ENCODE measurements around the gene ALPP.
"Not testable (repeated sequence)": the region's sequence is repeated elsewhere in the genome, so short reads cannot be mapped to it uniquely, and the experiment has no call there.

ALPP gene

DNA sequence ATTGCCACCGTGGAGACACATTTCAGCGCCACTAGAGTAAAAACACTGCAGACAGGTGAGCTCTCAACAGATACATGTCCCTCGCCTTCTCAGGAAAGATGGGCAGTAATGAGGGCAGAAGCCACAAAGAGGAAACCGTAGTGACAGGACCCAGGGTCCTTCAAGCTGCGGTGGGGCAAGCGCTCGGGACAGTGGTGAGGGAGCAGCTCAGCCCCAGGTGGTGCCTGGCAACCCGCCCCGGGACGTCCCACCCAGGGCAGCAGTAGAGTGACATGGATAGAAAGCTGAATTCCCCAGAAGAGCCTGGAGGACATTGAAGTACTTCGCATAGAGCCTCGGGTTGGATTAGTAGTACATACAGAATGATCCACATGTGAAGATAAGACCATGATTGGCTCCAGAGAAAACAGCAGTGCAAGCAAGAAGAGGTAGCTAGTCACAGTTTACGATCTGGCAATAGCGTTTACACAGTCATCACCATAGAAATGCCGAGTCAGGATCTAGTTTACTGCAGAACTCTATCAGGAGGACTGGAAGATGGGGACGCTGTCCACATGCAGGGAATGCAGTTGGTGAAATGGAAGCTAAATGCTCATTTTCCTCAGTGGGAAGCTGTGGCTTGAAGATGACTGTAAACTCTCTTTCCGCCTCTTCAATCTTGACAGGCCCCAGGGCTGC, 37.4 kb upstream of the ALPP start:
- DNase-seq: no peak

- DNase-seq: no peak
These were observed 36.8 kb upstream of the ALPP start for GRCh38 chr2:232341739-232342126.

DNA sequence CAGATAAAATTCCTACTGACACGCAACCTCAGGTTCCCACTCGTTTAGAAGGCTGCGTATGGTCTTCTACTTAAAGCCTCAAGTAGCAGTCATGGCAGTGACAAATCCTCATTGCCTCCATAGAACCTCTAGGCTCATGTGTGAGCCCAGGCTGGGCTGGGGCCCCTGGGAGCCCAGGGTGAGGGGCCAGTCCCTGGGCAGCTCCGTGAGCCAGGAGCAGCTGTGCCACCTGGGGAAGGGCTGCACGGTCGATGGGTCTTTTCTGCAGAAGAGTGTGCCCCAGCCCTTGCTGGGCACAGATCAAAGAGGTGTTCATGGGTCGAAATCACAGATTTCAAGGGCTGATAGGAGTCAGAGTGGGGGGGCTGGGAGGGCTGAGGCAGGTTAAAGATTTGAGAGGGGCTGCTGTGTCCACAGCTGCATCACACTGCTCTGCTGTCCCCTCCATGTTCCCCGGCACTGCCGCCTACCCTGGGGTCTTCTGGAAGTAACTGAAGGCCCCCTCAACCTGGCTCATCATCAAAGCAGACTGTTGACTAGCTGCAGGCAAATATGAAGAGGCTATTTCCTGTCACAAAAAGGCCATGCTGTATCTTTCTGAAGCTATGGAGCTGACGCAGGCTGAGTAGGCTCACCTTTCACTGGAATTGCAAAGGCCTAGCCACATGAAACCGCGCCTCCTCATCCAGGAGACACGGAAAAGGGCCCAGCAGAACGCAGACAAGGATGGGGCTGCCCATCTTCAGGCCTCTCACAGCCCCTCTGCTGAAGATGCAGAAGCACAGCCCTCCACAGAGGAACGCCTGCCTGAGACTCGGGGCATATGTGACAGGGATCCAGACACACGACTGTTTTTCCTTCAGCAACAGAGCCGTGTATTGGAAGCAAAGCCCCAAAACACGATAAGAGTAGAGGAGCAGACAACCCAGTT, 35.7 kb upstream of the ALPP start:
- DNase-seq: no peak

DNA sequence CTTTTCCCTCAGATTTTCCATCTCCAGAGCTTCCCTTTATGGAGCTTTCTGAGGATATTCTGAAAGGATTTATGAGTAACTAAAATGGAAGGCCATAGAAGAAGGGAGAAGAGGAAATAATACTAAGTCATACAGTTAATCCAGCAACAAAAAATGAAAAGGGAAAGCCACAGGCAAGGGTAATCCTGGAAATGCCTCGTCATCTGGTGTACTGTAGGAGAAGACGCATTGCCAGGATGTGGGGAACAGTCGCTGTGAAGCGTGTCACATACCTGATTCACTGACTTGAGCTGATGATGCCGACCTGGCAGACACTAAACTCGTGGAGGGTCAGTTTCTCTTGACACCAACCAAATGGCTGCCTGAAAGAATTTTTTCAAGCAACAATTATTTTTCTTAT, 34.7 kb upstream of the ALPP start:
- no peak for DNase-seq

- DNase-seq: no peak
These were observed 33.3 kb upstream of the ALPP start for GRCh38 chr2:232345251-232345650.

GRCh38 chr2:232347369-232347768, 31.2 kb upstream of the ALPP start:
- DNase-seq: no peak

GRCh38 chr2:232348936-232349335, 29.6 kb upstream of the ALPP start:
- no peak for DNase-seq

- DNase-seq: no peak
These were observed 29.0 kb upstream of the ALPP start for GRCh38 chr2:232349546-232349945.

- no peak for DNase-seq
These were observed 28.5 kb upstream of the ALPP start for GRCh38 chr2:232349946-232350635.

DNA sequence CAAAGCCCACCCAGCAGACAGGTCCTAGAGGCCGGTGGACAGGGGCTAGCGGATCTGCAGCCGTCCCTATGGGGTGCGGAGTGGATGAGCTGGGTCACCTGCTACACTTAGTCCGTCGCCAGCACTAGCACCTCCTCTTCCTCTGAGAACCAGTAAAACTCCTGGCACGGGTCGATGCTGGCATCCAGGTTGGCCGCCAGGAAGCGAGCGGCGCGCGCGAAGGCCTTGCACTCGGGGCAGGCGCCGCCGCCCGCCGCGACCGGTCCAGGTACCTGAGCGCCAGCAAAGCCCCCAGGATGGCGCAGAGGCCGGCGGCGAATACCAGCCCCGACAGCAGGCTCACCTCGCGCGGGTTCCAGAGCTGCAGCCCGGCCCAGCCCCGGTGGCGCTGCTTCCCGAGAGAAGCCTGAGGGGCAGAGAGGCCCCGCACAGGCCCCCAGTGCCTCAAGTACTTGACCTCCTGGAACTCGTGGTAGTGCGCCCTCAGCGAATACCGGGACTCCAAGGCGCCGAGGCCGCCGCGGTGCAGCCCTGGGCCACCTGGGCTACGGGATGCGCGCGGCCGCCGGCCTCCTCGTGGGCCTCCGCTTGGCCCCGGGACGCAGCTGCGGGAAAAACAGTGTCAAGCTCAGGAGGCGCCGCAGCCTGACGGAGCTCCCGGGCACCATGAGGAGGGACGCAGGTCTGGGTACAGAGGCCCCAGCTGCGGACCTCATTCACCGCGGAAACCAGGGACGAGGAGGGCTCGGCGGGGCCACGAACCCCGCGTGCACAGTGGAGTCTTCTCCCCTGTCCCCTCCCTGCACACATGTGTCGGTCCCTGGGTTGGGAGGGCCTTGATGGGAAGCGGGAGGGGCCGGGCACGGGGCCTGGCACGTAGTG, 27.5 kb upstream of the ALPP start:
- DNase-seq: no peak

DNA sequence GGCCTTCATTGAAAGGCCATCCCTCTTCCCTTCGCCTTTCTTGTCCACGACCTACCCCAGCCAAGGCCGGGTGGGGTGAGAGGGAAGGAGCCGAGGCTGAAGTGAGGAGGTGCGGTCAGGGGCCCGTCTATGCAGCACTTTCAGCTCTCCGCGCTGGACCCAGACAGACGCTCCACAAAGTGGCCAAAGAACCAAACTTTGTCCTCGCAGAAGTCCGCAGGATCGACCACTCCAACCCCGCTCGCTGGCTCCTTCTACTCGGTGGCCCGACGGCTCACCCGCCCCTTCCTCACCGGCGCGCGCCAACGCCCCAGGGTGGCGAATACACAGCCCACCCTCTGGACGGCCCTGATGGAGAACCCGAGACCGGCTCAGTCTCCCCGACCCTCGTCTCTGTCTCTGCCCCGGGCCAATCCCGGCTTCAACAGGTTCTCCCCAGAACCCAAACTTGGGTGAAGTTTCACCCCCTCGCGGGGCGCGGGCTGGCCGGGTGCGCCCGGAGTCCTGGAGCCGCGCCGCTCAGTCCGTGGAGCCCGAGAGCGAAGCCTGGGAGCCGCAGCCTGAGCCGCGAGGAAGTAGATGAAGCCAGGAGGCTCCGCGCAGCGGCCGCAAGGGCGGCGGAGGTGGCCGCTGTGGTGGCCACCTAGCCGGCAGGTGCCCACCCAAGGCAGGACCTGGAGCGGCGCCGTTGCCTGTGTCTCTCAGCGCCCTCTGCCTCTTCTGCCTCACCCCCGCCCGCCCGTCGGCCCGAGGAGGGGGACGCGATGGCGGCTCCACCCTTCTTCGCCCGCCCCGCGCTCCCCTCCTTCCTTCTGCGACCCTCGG, 26.7 kb upstream of the ALPP start:
- no peak for DNase-seq

GRCh38 chr2:232352511-232353091, 25.9 kb upstream of the ALPP start:
- DNase-seq: no peak

GRCh38 chr2:232353096-232353495, 25.5 kb upstream of the ALPP start:
- DNase-seq: no peak

GRCh38 chr2:232353660-232354059, 24.9 kb upstream of the ALPP start:
- no peak for DNase-seq

GRCh38 chr2:232354069-232354468, 24.5 kb upstream of the ALPP start:
- DNase-seq: no peak

DNA sequence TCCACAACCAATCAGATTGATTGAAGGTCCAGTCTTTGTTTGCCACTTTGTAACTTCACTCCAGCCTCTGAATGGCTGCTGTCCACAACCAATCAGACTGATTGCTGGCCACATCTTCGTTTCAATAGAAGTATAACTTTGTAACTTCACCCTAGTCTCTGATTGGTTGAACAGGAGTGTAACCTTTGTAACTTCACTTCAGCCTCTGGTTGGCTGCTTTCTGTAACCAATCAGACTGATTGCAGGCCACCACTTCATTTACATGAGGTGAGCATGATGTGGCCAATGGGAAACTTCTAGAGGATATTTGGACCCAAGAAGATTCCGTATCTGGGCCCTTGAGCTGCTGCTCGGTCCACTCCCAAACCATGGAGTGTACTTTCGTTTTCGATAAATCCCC, 16.9 kb upstream of the ALPP start:
- DNase-seq: no peak

DNA sequence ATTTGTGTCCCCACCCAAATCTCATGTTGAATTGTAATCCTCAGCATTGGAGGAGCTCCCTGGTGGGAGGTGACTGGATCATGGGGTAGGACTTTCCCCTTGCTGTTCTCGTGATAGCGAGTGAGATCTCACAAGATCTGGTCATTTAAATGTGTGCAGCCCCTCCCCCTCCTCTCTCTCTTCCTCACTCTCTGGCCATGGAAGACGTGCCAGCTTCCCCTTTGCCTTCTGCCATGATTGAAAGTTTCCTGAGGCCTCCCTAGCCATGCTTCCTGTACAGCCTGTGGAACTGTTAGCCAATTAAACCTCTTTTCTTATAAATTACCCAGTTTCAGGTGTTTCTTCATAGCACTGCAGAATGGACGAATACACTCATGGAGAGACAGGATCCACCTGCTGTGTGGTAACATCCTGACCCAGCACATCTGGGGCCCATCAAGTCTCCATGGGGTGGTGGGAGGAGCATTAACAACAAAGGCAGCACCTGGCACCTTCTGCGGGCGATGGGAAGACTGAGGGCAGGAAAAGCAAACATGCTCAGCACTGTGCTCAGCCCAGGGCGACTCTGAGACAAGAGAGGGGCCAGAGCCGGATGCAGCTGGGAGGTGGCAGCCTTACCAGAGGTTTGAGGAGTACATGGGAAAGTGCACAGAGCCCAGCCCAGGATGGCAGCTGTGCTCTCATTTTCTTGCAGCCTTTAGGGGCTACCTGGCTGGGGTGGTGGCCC, 16.2 kb upstream of the ALPP start:
- DNase-seq: no peak

DNA sequence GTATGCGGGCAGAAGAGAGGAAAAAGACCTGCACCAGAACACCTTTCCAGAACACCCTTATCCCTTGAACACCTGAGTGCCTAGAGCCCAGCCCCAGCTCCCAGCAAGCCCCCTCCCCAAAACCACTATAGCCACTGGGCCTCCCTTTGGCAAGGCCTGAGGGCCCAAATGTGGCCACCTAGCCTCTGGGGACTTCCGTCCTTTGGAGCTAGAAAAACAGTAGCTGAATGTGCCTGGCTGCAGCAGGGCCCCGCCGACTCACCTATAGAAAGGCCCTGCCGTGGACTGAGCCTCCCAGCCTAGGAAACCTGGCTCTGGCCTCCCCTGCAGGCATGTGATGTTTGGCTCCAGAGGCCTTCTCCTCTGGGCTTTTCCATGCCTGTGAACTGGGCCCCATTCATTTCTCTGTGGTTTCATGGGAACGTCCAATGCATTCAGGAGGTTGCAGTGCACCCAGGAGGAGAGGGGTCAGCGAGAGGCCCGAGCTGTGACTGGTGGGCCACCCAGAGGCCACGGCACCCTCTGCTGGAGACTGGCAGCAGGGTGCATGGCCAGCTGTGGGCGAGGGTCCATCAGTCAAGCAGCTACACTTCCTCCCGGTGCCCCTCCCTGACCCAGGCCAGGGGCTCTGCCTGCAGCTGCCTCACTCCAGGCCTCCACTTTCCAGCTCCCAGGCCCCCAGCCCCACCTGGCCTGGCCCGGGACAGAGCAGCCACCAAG, 15.3 kb upstream of the ALPP start:
- DNase-seq: not testable (repeated sequence)

DNA sequence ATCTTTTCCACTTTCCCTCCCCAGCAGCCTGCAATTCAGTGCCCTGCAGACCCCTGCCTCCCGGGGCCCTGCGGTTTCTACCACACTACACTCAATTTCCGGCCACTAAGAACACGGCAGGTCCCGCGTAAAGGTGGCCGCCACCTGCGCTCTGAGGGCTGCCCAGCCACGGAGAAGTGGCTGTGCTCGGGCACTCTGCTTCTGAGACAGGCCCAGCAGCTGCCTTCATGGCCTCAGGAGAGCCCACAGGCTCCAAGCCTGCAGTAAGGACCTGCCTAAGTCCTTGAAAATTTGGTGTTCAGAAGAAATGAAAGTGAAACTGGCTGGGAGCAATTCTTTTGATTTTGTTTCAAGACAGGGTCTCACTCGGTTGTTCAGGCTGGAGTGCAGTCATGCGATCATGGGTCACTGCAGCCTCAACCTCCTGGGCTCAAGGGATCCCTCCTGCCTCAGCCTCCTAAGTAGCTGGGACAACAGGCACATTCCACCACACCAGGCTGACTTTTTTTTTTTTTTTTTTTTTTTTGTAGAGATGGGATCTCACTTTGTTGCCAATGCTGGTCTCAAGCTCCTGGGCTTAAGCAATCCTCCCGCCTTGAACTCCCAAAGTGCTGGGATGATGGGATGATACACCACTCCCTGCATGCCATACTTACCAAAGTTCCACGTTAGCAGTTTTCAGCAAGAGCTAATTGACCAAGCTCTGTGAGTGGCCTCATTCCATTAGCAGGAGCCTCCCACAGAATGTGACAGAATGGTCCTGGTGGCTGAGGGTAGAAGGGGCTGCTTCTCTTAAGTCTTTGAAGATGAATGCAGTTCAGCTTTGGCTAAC, 14.6 kb upstream of the ALPP start:
- DNase-seq: peak; percentile 13

Data from central memory CD4-positive, alpha-beta T cell (primary cell).